HepG2 (cell line): ENCODE data around the gene SYT1. TPM values are rescaled to one million over a fixed set of nuclear protein-coding genes. Genes with fewer than 3 reads are reported as not detected.

ENCODE experiments used
- CENPBD1 ChIP-seq: sonication (generic); formaldehyde crosslinking; IDR thresholded peaks from 2 replicates; pipeline ENCODE4 v1.8.0; 2022; ENCODE audit warnings: missing genetic modification reagents, low read depth, mild to moderate bottlenecking, borderline replicate concordance
- POLR2AphosphoS2 ChIP-seq: IDR thresholded peaks from 2 replicates; pipeline ENCODE4 v1.6.1; 2011; ENCODE audit warnings: low read depth, low read length, improper control_type of control experiment
- ZBTB40 ChIP-seq, 2 experiments: fragments of 450-650 bp in 1 of 2; sonication (generic) in 1 of 2; formaldehyde crosslinking in 1 of 2; IDR thresholded peaks; 2 replicates each; pipeline versions ENCODE4 v1.6.1 to v1.8.0; 2016 to 2022; ENCODE audit warnings: antibody characterized with exemption in 1 of 2, mild to moderate bottlenecking in 1 of 2, missing genetic modification reagents in 1 of 2
- polyA plus RNA-seq, 8 experiments: library from polyadenylated mRNA; depleted of rRNA in 3 of 8; stranded (reverse) in 7 of 8; unstranded in 1 of 8; fragments of >200 nt; fragmentation: Illumina TruSeq in 4 of 8; extraction: Trizol in 4 of 8; gene quantifications; 2 replicates each; pipeline versions ENCODE4 v1.2.1 to v1.2.3, GENCODE V29; 2011 to 2016; ENCODE audit warnings: low read depth in 4 of 8, missing spikeins in 1 of 8, mixed read lengths in 1 of 8; ENCODE audit not compliant: insufficient read depth in 1 of 8
- total RNA-seq, 5 experiments: library from RNA; depleted of rRNA; stranded (reverse); fragments of >200 nt; fragmentation: Illumina TruSeq; extraction: Trizol; gene quantifications; 2 replicates each; pipeline ENCODE4 v1.2.3, GENCODE V29; 2016; ENCODE audit warnings: low read depth in 1 of 5
- TF ChIP-seq, protein P1 (sequence below): sonication (generic); formaldehyde crosslinking; IDR thresholded peaks from 2 replicates; pipeline ENCODE4 v1.4.0; 2020; ENCODE audit warnings: mild to moderate bottlenecking, missing genetic modification reagents

Gene SYT1
- total and polyA plus RNA-seq, 2 of the 13 experiments (the other 11 are each of a cell fraction or from before 2014, with no cell fraction given) = not detected

GRCh38 chr12:79329933-79330332, 465.4 kb downstream of the SYT1 start (continued):
- TF ChIP-seq ZBTB40 (IDR thresholded peaks at IDR 0.05) (no peak), ZBTB40 (CRISPR knock-in tag; IDR thresholded peaks at IDR 0.05) (no peak), POLR2AphosphoS2 (no peak), CENPBD1 (CRISPR knock-in tag) (no peak)
- TF ChIP-seq, protein P1, sequence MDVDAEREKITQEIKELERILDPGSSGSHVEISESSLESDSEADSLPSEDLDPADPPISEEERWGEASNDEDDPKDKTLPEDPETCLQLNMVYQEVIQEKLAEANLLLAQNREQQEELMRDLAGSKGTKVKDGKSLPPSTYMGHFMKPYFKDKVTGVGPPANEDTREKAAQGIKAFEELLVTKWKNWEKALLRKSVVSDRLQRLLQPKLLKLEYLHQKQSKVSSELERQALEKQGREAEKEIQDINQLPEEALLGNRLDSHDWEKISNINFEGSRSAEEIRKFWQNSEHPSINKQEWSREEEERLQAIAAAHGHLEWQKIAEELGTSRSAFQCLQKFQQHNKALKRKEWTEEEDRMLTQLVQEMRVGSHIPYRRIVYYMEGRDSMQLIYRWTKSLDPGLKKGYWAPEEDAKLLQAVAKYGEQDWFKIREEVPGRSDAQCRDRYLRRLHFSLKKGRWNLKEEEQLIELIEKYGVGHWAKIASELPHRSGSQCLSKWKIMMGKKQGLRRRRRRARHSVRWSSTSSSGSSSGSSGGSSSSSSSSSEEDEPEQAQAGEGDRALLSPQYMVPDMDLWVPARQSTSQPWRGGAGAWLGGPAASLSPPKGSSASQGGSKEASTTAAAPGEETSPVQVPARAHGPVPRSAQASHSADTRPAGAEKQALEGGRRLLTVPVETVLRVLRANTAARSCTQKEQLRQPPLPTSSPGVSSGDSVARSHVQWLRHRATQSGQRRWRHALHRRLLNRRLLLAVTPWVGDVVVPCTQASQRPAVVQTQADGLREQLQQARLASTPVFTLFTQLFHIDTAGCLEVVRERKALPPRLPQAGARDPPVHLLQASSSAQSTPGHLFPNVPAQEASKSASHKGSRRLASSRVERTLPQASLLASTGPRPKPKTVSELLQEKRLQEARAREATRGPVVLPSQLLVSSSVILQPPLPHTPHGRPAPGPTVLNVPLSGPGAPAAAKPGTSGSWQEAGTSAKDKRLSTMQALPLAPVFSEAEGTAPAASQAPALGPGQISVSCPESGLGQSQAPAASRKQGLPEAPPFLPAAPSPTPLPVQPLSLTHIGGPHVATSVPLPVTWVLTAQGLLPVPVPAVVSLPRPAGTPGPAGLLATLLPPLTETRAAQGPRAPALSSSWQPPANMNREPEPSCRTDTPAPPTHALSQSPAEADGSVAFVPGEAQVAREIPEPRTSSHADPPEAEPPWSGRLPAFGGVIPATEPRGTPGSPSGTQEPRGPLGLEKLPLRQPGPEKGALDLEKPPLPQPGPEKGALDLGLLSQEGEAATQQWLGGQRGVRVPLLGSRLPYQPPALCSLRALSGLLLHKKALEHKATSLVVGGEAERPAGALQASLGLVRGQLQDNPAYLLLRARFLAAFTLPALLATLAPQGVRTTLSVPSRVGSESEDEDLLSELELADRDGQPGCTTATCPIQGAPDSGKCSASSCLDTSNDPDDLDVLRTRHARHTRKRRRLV (CRISPR knock-in tag) = no peak
